CD4-positive, alpha-beta T cell (primary cell): ENCODE data around the gene ARHGAP25. TPM values are rescaled to one million over a fixed set of nuclear protein-coding genes. Genes with fewer than 3 reads are reported as not detected.
A peak's percentile ranks its signal among the peaks of the same experiment; 100 is the strongest.

ENCODE experiments used
- ATAC-seq: fragments of 200-7000 bp; cut with Tn5 transposase; one replicate; pipeline ENCODE4 v1.10.0; 2022; ENCODE audit warnings: mild to moderate bottlenecking; ENCODE audit not compliant: poor library complexity
- CTCF ChIA-PET: fragments of 350-600 bp; sonication (Branson Sonifier 250); formaldehyde crosslinking; loops from one replicate; lab custom pipeline; 2021; ENCODE audit warnings: antibody characterized with exemption, inconsistent platforms; lab: Charles Lee
- POLR2A ChIA-PET: fragments of 350-600 bp; sonication (Branson Sonifier 250); formaldehyde crosslinking; loops from one replicate; lab custom pipeline; 2021; ENCODE audit warnings: antibody characterized with exemption, inconsistent platforms; lab: Charles Lee
- DNase-seq, 14 experiments: peaks; one replicate each; pipeline ENCODE4 v3.0.0-alpha.2; 2013 to 2020; ENCODE audit warnings: mixed read lengths in 2 of 14
- H3K27ac ChIP-seq, 2 donors: one replicate each; pipeline versions ENCODE4 v1.5.1 to v1.7.0; 2013; ENCODE audit warnings: low read length in 2 of 2, low read depth in 1 of 2, mild to moderate bottlenecking in 1 of 2
- H3K27me3 ChIP-seq, 2 experiments: 1 replicate in 1 of 2; 2 replicates in 1 of 2; pipeline versions ENCODE4 v1.6.1 to v1.7.0; 2013; ENCODE audit warnings: low read length in 2 of 2, control low read depth in 1 of 2, mild to moderate bottlenecking in 1 of 2, moderate library complexity in 1 of 2; ENCODE audit not compliant: insufficient read depth in 2 of 2, control insufficient read depth in 1 of 2
- H3K36me3 ChIP-seq: one replicate; pipeline ENCODE4 v1.6.1; 2013; ENCODE audit warnings: low read length, control low read depth; ENCODE audit not compliant: insufficient read depth
- H3K4me1 ChIP-seq: one replicate; pipeline ENCODE4 v1.6.1; 2013; ENCODE audit warnings: low read length, control low read depth; ENCODE audit not compliant: insufficient read depth
- H3K4me3 ChIP-seq: one replicate; pipeline ENCODE4 v1.5.1; 2013; ENCODE audit warnings: mild to moderate bottlenecking, low read length, moderate library complexity
- H3K9me3 ChIP-seq, 2 experiments: 1 replicate in 1 of 2; 2 replicates in 1 of 2; pipeline versions ENCODE4 v1.6.1 to v1.7.0; 2013; ENCODE audit warnings: low read length in 2 of 2, mild to moderate bottlenecking in 2 of 2, control low read depth in 1 of 2, moderate library complexity in 1 of 2; ENCODE audit not compliant: control insufficient read depth in 1 of 2, insufficient read depth in 1 of 2
- H3K27ac Mint-ChIP-seq: one replicate; pipeline ENCODE4 v1.8.0; 2020; ENCODE audit warnings: mixed read lengths
- H3K27me3 Mint-ChIP-seq: one replicate; pipeline ENCODE4 v1.8.0; 2021; ENCODE audit warnings: mixed read lengths
- H3K36me3 Mint-ChIP-seq: one replicate; pipeline ENCODE4 v1.8.0; 2021; ENCODE audit warnings: low read depth, mixed read lengths
- H3K4me1 Mint-ChIP-seq: one replicate; pipeline ENCODE4 v1.8.0; 2021; ENCODE audit warnings: low read depth, mixed read lengths
- H3K4me3 Mint-ChIP-seq: one replicate; pipeline ENCODE4 v1.8.0; 2020; ENCODE audit warnings: mild to moderate bottlenecking, mixed read lengths
- H3K9me3 Mint-ChIP-seq: one replicate; pipeline ENCODE4 v1.8.0; 2020; ENCODE audit warnings: mixed read lengths
- CTCF ChIP-seq: fragments of 200-600 bp; IDR thresholded peaks from one replicate; pipeline ENCODE4 v1.8.0; 2022; ENCODE audit warnings: antibody characterized with exemption, mild to moderate bottlenecking
- intact Hi-C, 2 experiments: fragments of 100-400 bp; cut with DNase I in 1 of 2; cut with micrococcal nuclease in 1 of 2; formaldehyde crosslinking; loops; one replicate each; pipeline versions ENCODE4 v1.15.1 to v1.9.0; 2023 to 2025; cut with DNase I, micrococcal nuclease
- total RNA-seq, 174 experiments: library from RNA in 2 of 174; stranded (reverse) in 2 of 174; gene quantifications; one replicate each; pipeline ENCODE4 v1.2.3 and lab custom pipeline; 2021 to 2026

ARHGAP25 gene
- total RNA-seq, 2 experiments from 2014 or later, result 39.3 to 41.8 TPM

GRCh38 chr2:68854476-68854875 lies 119.9 kb downstream of the ARHGAP25 start:
- no peak overlapping the region for H3K27ac ChIP-seq
- Mint-ChIP-seq H3K36me3 (no peaks in the 10 kb centered on the region), H3K4me1 (no peaks in the 10 kb centered on the region), H3K4me3 (no peak overlapping the region), H3K27ac (no peak overlapping the region), H3K27me3 (peaks cover 18% of the 10 kb centered on the region), H3K9me3 (no peaks in the 10 kb centered on the region)
- intact Hi-C loops, result no loop called here
- no peaks in the 10 kb centered on the region for H3K36me3 ChIP-seq
- CTCF ChIA-PET, result no interaction called here
- DNase-seq, result no peak
- no peak for TF ChIP-seq CTCF
- POLR2A ChIA-PET, result no interaction called here
- no peak for ATAC-seq
- no peaks in the 10 kb centered on the region for H3K9me3 ChIP-seq
- no peaks in the 10 kb centered on the region for H3K4me1 ChIP-seq
- no peak overlapping the region for H3K4me3 ChIP-seq
- H3K27me3 ChIP-seq, result no peaks in the 10 kb centered on the region

- peaks cover 11% of the 10 kb centered on the region for H3K27me3 Mint-ChIP-seq
- H3K4me1 Mint-ChIP-seq, result no peaks in the 10 kb centered on the region
- Histone ChIP-seq H3K9me3 (no peaks in the 10 kb centered on the region), H3K4me3 (no peak overlapping the region), H3K4me1 (no peaks in the 10 kb centered on the region), H3K27me3 (no peaks in the 10 kb centered on the region), H3K36me3 (no peaks in the 10 kb centered on the region), H3K27ac (no peak overlapping the region)
- ChIA-PET POLR2A (no interaction called here), CTCF (no interaction called here)
- no peak for DNase-seq
- no peak for ATAC-seq
- no peak for TF ChIP-seq CTCF
- no peaks in the 10 kb centered on the region for H3K36me3 Mint-ChIP-seq
- H3K4me3 Mint-ChIP-seq, result no peak overlapping the region
- no peak overlapping the region for H3K27ac Mint-ChIP-seq
- H3K9me3 Mint-ChIP-seq, result no peaks in the 10 kb centered on the region
- intact Hi-C loops, result no loop called here
Observed at GRCh38 chr2:68855550-68855949, 120.9 kb downstream of the ARHGAP25 start.

- Histone ChIP-seq H3K27ac (no peak overlapping the region), H3K4me3 (no peak overlapping the region), H3K4me1 (no peaks in the 10 kb centered on the region), H3K9me3 (no peaks in the 10 kb centered on the region), H3K36me3 (no peaks in the 10 kb centered on the region), H3K27me3 (no peaks in the 10 kb centered on the region)
- TF ChIP-seq CTCF, result no peak
- CTCF ChIA-PET, result no interaction called here
- Mint-ChIP-seq H3K4me3 (no peak overlapping the region), H3K36me3 (no peaks in the 10 kb centered on the region), H3K27me3 (peaks cover 10% of the 10 kb centered on the region), H3K4me1 (no peaks in the 10 kb centered on the region), H3K27ac (no peak overlapping the region), H3K9me3 (no peaks in the 10 kb centered on the region)
- intact Hi-C loops, result no loop called here
- ATAC-seq (no peak), DNase-seq (peak in 2 of 14 experiments; percentile 46 to 56)
- POLR2A ChIA-PET, result no interaction called here
Observed at GRCh38 chr2:68857202-68857845, 122.7 kb downstream of the ARHGAP25 start.
